ENCODE data around the gene PNMA6A.

Gene PNMA6A

GRCh38 chrX:153052534-153052933, 19.7 kb upstream of the PNMA6A start:
- no peak overlapping the region for H3K4me3 ChIP-seq (replicated peaks in 1 of 2; ENCODE audit: low read depth in 2 of 2, low read length in 2 of 2)
- no peak for TF ChIP-seq CTCF (IDR thresholded peaks at IDR 0.05; ENCODE audit: low read depth, low read length)
- no peak for DNase-seq (ENCODE audit: low read depth in 2 of 2)

- no peak for DNase-seq (ENCODE audit: low read depth in 2 of 2)
- no peak for TF ChIP-seq CTCF (IDR thresholded peaks at IDR 0.05; ENCODE audit: low read depth, low read length)
- no peak within 1 kb of the TSS for H3K4me3 ChIP-seq (replicated peaks in 1 of 2; ENCODE audit: low read depth in 2 of 2, low read length in 2 of 2)
Observed at GRCh38 chrX:153055871-153056749, 16.1 kb upstream of the PNMA6A start, which contains the start of gene PNMA3. PNMA3 (plus strand) TSS chrX:153056470; CDS start chrX:153057056, 586 bp downstream.

GRCh38 chrX:153057281-153057680, 15.0 kb upstream of the PNMA6A start:
- H3K4me3 ChIP-seq (replicated peaks in 1 of 2; ENCODE audit: low read depth in 2 of 2, low read length in 2 of 2), result no peak overlapping the region
- peak in 1 of 2 donors; percentile 2 for DNase-seq (ENCODE audit: low read depth in 2 of 2)
- no peak for TF ChIP-seq CTCF (IDR thresholded peaks at IDR 0.05; ENCODE audit: low read depth, low read length)

GRCh38 chrX:153059191-153060094, 12.8 kb upstream of the PNMA6A start:
- no peak overlapping the region for H3K4me3 ChIP-seq (replicated peaks in 1 of 2; ENCODE audit: low read depth in 2 of 2, low read length in 2 of 2)
- DNase-seq (ENCODE audit: low read depth in 2 of 2), result no peak
- TF ChIP-seq CTCF (IDR thresholded peaks at IDR 0.05; ENCODE audit: low read depth, low read length), result no peak

- no peak overlapping the region for H3K4me3 ChIP-seq (replicated peaks in 1 of 2; ENCODE audit: low read depth in 2 of 2, low read length in 2 of 2)
- TF ChIP-seq CTCF (IDR thresholded peaks at IDR 0.05; ENCODE audit: low read depth, low read length), result no peak
- DNase-seq (ENCODE audit: low read depth in 2 of 2), result no peak
Observed at GRCh38 chrX:153060095-153060445, 12.2 kb upstream of the PNMA6A start.

GRCh38 chrX:153061732-153062131, 10.5 kb upstream of the PNMA6A start:
- no peak overlapping the region for H3K4me3 ChIP-seq (replicated peaks in 1 of 2; ENCODE audit: low read depth in 2 of 2, low read length in 2 of 2)
- peak; percentile 36 to 51 for DNase-seq (ENCODE audit: low read depth in 2 of 2)
- TF ChIP-seq CTCF (IDR thresholded peaks at IDR 0.05; ENCODE audit: low read depth, low read length), result no peak
